Muscle of leg (tissue), 16 donors: Measurements from ENCODE around the gene NUP210. TPM values are rescaled to one million over a fixed set of nuclear protein-coding genes. Genes with fewer than 3 reads are reported as not detected.

Experiments used
- DNase-seq: peaks from one replicate; pipeline ENCODE4 v3.0.0; 2013
- H3K27ac ChIP-seq: one replicate; pipeline ENCODE4 v1.5.1; 2013; ENCODE audit warnings: mild to moderate bottlenecking, low read length, control low read depth
- H3K27me3 ChIP-seq: one replicate; pipeline ENCODE4 v1.6.1; 2013; ENCODE audit warnings: low read length; ENCODE audit not compliant: control insufficient read depth, insufficient read depth
- H3K36me3 ChIP-seq: one replicate; pipeline ENCODE4 v1.6.1; 2013; ENCODE audit warnings: low read length; ENCODE audit not compliant: control insufficient read depth, insufficient read depth
- H3K4me1 ChIP-seq: one replicate; pipeline ENCODE4 v1.6.1; 2013; ENCODE audit warnings: low read length; ENCODE audit not compliant: control insufficient read depth, insufficient read depth
- H3K4me3 ChIP-seq: one replicate; pipeline ENCODE4 v1.5.1; 2013; ENCODE audit warnings: low read length, control low read depth
- H3K9me3 ChIP-seq: replicated peaks from 2 replicates; pipeline ENCODE4 v1.6.1; 2013; ENCODE audit warnings: low read depth, low read length; ENCODE audit not compliant: control insufficient read depth
- WGBS: methylation state at CpG from one replicate; pipeline ENCODE4 v1.1.5; 2013; ENCODE audit warnings: missing lambda C conversion rate; ENCODE audit not compliant: insufficient coverage; 5-methylcytosine and 5-hydroxymethylcytosine counted together
- long read RNA-seq, 11 donors: transcript quantifications; one replicate each; lab custom pipeline, GENCODE V29; 2026
- polyA plus RNA-seq, 8 donors: library from polyadenylated mRNA; unstranded; fragments of 120-200 nt; gene quantifications; one replicate each; pipeline versions ENCODE4 v1.2.1 to v1.2.3, GENCODE V29; 2013; ENCODE audit warnings: inconsistent platforms in 1 of 8, low replicate concordance in 1 of 8; ENCODE audit not compliant: insufficient read length in 8 of 8, insufficient read depth in 1 of 8
- total RNA-seq: library from RNA; stranded (reverse); fragments of 120-200 nt; gene quantifications from one replicate; pipeline ENCODE4 v1.2.4, GENCODE V29; 2013

The NUP210 gene
- total RNA-seq (4.5 TPM), polyA plus RNA-seq (10 to 100 TPM in 1 of 8 donors, 1 to 10 TPM in 7; 5.5 to 10.7 (median 7.8) TPM)
- long read RNA-seq, donor 1 = 0 reads
- long read RNA-seq, donor 2 = 0 reads
- long read RNA-seq, donor 3 = 0 reads
- long read RNA-seq, donor 4 = 0 reads
- long read RNA-seq, donor 5 = 0 reads
- long read RNA-seq, donor 6 = 0 reads
- long read RNA-seq, donor 7 = 0 reads
- long read RNA-seq, donor 8 = 0 reads
- long read RNA-seq, donor 9 = 0 reads
- long read RNA-seq, donor 10 = 0 reads
- long read RNA-seq, donor 11 = 0 reads

GRCh38 chr3:13420045-13420830 lies at the start of gene NUP210:
TSS of gene NUP210 (minus strand) at chr3:13420322. CDS start at chr3:13420226, 96 bp downstream.
- peaks cover 23% of the 10 kb centered on the region for H3K4me1 ChIP-seq
- no peaks in the 10 kb centered on the region for H3K9me3 ChIP-seq
- peaks cover 14% of the 10 kb centered on the region for H3K27me3 ChIP-seq
- WGBS = 1% methylated on average over 87 of the region's 90 CpGs
- DNase-seq = peak; percentile 31
- H3K27ac ChIP-seq = no peak within 1 kb of the TSS
- H3K36me3 ChIP-seq = no peaks in the 10 kb centered on the region
- H3K4me3 ChIP-seq = peak within 1 kb of the TSS; percentile 38

DNA sequence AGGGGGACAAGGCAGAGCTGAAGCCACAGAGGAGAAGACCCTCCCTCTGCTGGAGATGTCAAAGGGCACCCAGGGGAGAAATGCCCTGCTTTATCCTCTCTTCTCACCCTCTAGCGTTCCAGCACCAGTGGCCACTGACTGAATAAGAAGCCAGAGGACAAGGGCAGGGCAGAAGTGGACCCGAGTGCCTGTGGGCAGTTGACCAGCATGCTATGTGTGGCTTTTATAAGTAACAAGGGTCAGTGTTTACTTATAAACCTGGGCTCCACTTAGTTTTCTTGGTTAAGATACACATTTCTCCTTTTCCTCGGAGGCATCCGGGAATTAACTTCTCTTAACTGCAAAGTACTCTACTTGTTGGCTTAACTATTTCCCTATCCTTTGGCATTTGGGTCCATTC lies 46.7 kb upstream of the NUP210 start:
- Histone ChIP-seq H3K4me1 (peaks cover 28% of the 10 kb centered on the region), H3K27ac (no peak overlapping the region), H3K9me3 (no peaks in the 10 kb centered on the region), H3K4me3 (no peak overlapping the region), H3K36me3 (no peaks in the 10 kb centered on the region), H3K27me3 (peaks cover 4% of the 10 kb centered on the region)
- 100% methylated on average over 2 of the region's 4 CpGs for WGBS
- no peak for DNase-seq

DNA sequence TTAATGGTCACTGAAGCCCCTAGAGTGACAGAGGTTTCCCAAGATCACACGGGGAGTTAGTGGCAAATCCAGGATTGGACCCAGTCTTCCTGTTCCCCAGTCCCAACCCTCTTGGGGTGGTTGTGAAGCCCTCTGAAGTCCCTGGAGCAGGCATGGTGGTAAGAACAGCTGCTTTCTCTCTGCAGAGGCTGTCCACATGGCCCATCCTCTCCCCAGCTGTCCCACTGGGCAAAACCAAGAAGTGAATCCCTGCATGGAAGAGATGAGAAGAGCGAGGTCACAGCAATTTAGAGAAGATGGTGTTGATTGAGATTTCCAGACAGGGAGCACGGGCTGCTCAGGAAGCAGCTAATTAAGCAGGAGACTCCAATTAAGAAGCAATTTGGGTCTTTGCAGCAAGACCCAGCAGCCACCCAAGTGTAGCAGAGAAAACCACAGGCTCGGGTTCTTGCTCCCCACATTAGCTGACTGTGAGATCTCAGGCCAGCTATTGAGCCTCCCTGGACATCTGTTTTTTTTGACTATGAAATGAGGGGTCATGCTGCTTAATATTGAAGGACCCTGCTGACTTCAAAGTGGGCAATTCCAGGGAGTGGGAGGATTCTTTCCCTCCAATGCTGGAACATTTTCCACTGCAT lies 45.2 kb upstream of the NUP210 start:
- no peak overlapping the region for H3K4me3 ChIP-seq
- DNase-seq = peak; percentile 55

DNA sequence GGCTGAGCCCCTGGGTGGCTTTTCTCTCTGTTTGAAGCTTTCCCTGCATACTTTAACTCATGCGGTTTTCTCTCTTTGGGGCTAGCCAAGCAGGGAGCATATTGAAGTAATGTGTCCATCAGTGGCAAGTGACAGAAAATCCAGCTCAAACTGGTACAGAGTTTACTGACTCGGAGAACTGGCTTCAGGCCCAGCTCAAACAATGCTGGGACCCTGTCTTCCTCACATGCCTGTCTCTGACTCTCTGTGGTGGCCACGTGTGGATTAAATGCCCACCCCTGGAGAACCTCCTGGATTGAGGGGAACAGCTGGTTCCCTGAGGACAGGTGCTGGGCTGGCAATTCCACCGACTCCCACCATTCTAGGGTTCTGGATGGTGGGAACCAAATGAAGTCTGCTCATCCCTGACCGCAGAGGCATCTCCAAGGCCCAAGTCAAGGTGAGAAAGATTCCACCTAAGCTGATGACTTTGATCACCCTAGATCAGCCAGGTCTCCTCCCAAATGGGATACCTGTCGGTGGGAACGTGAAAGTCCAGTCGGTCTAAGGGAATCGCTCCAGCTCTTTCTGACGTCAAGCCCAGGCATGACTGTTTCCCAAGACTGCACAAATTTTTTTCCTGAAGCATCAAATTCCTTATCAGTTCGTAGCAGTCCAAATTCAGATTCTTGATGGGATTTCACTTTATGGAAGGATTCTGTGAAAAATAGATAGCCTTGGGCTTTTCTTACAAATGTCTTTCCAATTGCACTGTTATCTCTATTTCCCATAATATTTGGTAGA lies 43.7 kb upstream of the NUP210 start:
- peaks cover 36% of the 10 kb centered on the region for H3K4me1 ChIP-seq
- WGBS = 73% methylated on average over 3 of the region's 11 CpGs
- no peak overlapping the region for H3K4me3 ChIP-seq
- H3K36me3 ChIP-seq = no peaks in the 10 kb centered on the region
- H3K27ac ChIP-seq = peak overlapping the region; percentile 45
- H3K9me3 ChIP-seq = no peaks in the 10 kb centered on the region
- DNase-seq = peak; percentile 60
- peaks cover 4% of the 10 kb centered on the region for H3K27me3 ChIP-seq

More for the DNA sequence above, 45.2 kb upstream of the NUP210 start:
- H3K27ac ChIP-seq = peak overlapping the region; percentile 25
- H3K4me1 ChIP-seq = peaks cover 30% of the 10 kb centered on the region
- WGBS = 0% methylated on average over 2 of the region's 4 CpGs
- no peaks in the 10 kb centered on the region for H3K36me3 ChIP-seq
- H3K27me3 ChIP-seq = peaks cover 3% of the 10 kb centered on the region
- no peaks in the 10 kb centered on the region for H3K9me3 ChIP-seq

DNA sequence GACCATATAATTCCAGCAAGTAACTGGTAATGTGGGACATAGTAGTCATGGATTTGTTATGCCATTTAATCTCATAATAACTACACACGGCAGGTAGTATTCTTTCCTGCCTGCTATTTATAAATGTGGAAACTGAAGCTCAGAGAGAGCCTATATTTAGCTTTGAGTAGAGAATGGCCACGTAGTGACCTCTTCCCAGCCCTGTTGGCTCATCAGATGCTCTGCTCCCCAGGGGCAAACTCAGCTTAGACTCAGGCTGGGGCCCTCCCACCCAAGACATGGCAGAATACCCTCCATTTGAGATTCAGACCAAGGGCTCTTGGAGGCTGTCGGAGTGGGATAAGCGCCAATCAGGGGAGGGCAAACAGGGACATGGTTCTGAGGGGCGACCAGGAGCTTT lies 42.7 kb upstream of the NUP210 start:
- peak; percentile 49 for DNase-seq
- H3K36me3 ChIP-seq = no peaks in the 10 kb centered on the region
- peaks cover 36% of the 10 kb centered on the region for H3K4me1 ChIP-seq
- H3K9me3 ChIP-seq = no peaks in the 10 kb centered on the region
- peak overlapping the region; percentile 45 for H3K27ac ChIP-seq
- peaks cover 4% of the 10 kb centered on the region for H3K27me3 ChIP-seq
- H3K4me3 ChIP-seq = no peak overlapping the region
- 88% methylated on average over 3 of the region's 5 CpGs for WGBS

DNA sequence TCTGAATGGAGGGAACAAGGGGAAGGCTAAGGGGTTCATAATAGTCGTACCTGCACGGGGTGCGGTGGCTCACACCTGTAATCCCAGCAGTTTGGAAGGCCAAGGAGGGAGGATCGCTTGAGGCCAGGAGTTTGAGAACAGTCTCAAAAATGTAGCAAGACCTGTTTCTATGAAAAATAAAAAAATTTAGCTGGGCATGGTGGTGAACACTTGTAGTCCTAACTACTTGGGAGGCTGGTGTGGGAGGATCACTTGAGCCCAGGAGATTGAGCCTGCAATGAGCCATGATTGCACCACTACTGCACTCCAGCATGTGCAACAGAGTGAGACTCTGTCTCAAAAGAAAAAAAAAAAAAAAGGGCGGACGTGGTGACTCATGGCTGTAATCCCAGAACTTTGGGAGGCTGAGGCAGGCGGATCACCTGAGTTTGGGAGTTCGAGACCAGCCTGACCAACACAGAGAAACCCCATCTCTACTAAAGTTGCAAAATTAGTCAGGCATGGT lies 42.1 kb upstream of the NUP210 start:
- H3K4me3 ChIP-seq = no peak overlapping the region

GRCh38 chr3:13461169-13462124 lies 41.3 kb upstream of the NUP210 start:
- no peaks in the 10 kb centered on the region for H3K9me3 ChIP-seq
- WGBS = 20% methylated on average over 7 of the region's 14 CpGs
- peak; percentile 34 for DNase-seq
- H3K4me1 ChIP-seq = peaks cover 36% of the 10 kb centered on the region
- H3K4me3 ChIP-seq = no peak overlapping the region
- H3K27me3 ChIP-seq = peaks cover 4% of the 10 kb centered on the region
- H3K27ac ChIP-seq = no peak overlapping the region
- no peaks in the 10 kb centered on the region for H3K36me3 ChIP-seq

More for the DNA sequence above, 42.1 kb upstream of the NUP210 start:
- DNase-seq = no peak
- H3K9me3 ChIP-seq = no peaks in the 10 kb centered on the region
- H3K36me3 ChIP-seq = no peaks in the 10 kb centered on the region
- 88% methylated on average over 6 of the region's 8 CpGs for WGBS
- H3K27ac ChIP-seq = no peak overlapping the region
- peaks cover 36% of the 10 kb centered on the region for H3K4me1 ChIP-seq
- peaks cover 4% of the 10 kb centered on the region for H3K27me3 ChIP-seq

GRCh38 chr3:13460341-13460736 lies 40.2 kb upstream of the NUP210 start:
- Histone ChIP-seq H3K4me1 (peaks cover 32% of the 10 kb centered on the region), H3K36me3 (no peaks in the 10 kb centered on the region), H3K4me3 (no peak overlapping the region), H3K27me3 (peaks cover 4% of the 10 kb centered on the region), H3K9me3 (no peaks in the 10 kb centered on the region), H3K27ac (no peak overlapping the region)
- DNase-seq = no peak
- WGBS = 100% methylated on average over 1 of the region's 7 CpGs
